ENCODE measurements around the gene XRCC6. TPM values are rescaled to one million over a fixed set of nuclear protein-coding genes. Genes with fewer than 3 reads are reported as not detected.
A peak's percentile ranks its signal among the peaks of the same experiment; 100 is the strongest.

XRCC6 gene
- total RNA-seq, 1 experiment from 2014 or later, result 588 TPM

- Histone ChIP-seq H3K4me3 (replicated peaks in 1 of 2; ENCODE audit: low read depth in 1 of 2, low read length in 2 of 2) (no peak overlapping the region), H3K9ac (ENCODE audit: low read length) (no peak overlapping the region), H3K36me3 (ENCODE audit: control insufficient read depth in 1 of 2, insufficient read depth in 2 of 2, low read length in 2 of 2) (0 out of 4 replicates have a peak, but pooled peaks cover 2 to 11% of the 10 kb centered on the region in 2 experiments), H3K9me2 (ENCODE audit: insufficient read depth) (no peaks in the 10 kb centered on the region), H3K27ac (ENCODE audit: low read depth, low read length) (no peak overlapping the region), H3K79me2 (ENCODE audit: insufficient read depth, low read length) (no peaks in the 10 kb centered on the region), H3K9me3 (ENCODE audit: control insufficient read depth in 1 of 2, insufficient read depth in 1 of 2, low read depth in 1 of 2, low read length in 2 of 2) (no peaks in the 10 kb centered on the region), H4K20me1 (ENCODE audit: insufficient read depth) (no peaks in the 10 kb centered on the region), H2AFZ (ENCODE audit: low read depth, low read length, poor library complexity, severe bottlenecking) (no peak overlapping the region), H3K27me3 (ENCODE audit: insufficient read depth, low read length) (no peaks in the 10 kb centered on the region), H3K4me1 (ENCODE audit: control insufficient read depth in 1 of 2, insufficient read depth in 2 of 2, low read length in 2 of 2) (no peaks in the 10 kb centered on the region), H3K4me2 (ENCODE audit: low read length) (no peak overlapping the region)
- CTCF ChIA-PET, result interaction anchor here (1.3 kb wide), 1 partner anchor 13 kb away, joined by 4 read pairs; the partner anchor contains the start of gene PMM1
- DNase-seq (ENCODE audit: low read depth, low spot score) (peak; percentile 35), ATAC-seq (peak; percentile 97)
- TF ChIP-seq, protein P1, sequence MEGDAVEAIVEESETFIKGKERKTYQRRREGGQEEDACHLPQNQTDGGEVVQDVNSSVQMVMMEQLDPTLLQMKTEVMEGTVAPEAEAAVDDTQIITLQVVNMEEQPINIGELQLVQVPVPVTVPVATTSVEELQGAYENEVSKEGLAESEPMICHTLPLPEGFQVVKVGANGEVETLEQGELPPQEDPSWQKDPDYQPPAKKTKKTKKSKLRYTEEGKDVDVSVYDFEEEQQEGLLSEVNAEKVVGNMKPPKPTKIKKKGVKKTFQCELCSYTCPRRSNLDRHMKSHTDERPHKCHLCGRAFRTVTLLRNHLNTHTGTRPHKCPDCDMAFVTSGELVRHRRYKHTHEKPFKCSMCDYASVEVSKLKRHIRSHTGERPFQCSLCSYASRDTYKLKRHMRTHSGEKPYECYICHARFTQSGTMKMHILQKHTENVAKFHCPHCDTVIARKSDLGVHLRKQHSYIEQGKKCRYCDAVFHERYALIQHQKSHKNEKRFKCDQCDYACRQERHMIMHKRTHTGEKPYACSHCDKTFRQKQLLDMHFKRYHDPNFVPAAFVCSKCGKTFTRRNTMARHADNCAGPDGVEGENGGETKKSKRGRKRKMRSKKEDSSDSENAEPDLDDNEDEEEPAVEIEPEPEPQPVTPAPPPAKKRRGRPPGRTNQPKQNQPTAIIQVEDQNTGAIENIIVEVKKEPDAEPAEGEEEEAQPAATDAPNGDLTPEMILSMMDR (IDR thresholded peaks at IDR 0.05 in 2 of 3, conservative IDR thresholded peaks at IDR 0.05 in 1 of 3; ENCODE audit: borderline replicate concordance in 1 of 3, insufficient read depth in 1 of 3, low read depth in 2 of 3, low read length in 2 of 3), result peak; percentile 89 to 98 (median 90)
- TF ChIP-seq MAX (IDR thresholded peaks at IDR 0.05), result no peak
- TF ChIP-seq RAD21 (IDR thresholded peaks at IDR 0.05; ENCODE audit: low read depth), result peak; percentile 82
- intact Hi-C loops (cut with micrococcal nuclease), result no loop called here
- RAD21 ChIA-PET (ENCODE audit: low non-redundant PET in 1 of 2, low total read pairs in 2 of 2, uncharacterized antibody in 2 of 2, unreplicated experiment in 2 of 2), result no interaction called here
- POLR2A ChIA-PET, result interaction anchor here (0.9 kb wide), 1 partner anchor 13 kb away, joined by 4 read pairs; the partner anchor contains the start of gene PMM1
- BruUV-seq (replicated peaks), result TSS peak; percentile 53
Measured at GRCh38 chr22:41576877-41577276, 44.2 kb upstream of the XRCC6 start.

DNA sequence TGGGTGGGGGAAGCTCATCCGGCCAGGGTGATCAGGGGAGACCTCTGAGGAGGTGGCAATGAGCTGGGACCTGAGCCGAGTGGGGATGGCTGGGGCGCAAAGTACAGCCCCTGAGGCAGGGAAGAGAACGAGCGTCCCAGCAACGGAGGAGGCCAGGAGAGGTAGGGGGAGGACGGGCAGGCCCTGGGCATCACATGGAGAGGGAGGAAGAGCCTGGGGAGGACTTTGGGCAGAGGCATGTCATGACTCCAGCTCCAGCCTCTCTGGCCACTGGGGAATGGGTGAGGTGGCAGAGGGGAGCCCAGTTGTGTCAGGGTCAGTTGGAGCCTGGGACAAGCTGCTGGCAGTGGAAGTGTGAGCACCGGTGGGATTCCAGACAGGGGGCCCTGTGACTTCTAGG is 43.0 kb upstream of the XRCC6 start:
- no peak for DNase-seq (ENCODE audit: low read depth, low spot score)
- Histone ChIP-seq H3K79me2 (ENCODE audit: insufficient read depth, low read length) (no peaks in the 10 kb centered on the region), H4K20me1 (ENCODE audit: insufficient read depth) (no peaks in the 10 kb centered on the region), H3K27me3 (ENCODE audit: insufficient read depth, low read length) (no peaks in the 10 kb centered on the region), H3K4me2 (ENCODE audit: low read length) (no peak overlapping the region), H3K27ac (ENCODE audit: low read depth, low read length) (no peak overlapping the region), H3K9ac (ENCODE audit: low read length) (no peak overlapping the region), H3K36me3 (ENCODE audit: control insufficient read depth in 1 of 2, insufficient read depth in 2 of 2, low read length in 2 of 2) (0 out of 4 replicates have a peak, but pooled peaks cover 2 to 11% of the 10 kb centered on the region in 2 experiments), H3K4me1 (ENCODE audit: control insufficient read depth in 1 of 2, insufficient read depth in 2 of 2, low read length in 2 of 2) (no peaks in the 10 kb centered on the region), H3K4me3 (replicated peaks in 1 of 2; ENCODE audit: low read depth in 1 of 2, low read length in 2 of 2) (no peak overlapping the region), H3K9me3 (ENCODE audit: control insufficient read depth in 1 of 2, insufficient read depth in 1 of 2, low read depth in 1 of 2, low read length in 2 of 2) (no peaks in the 10 kb centered on the region), H2AFZ (ENCODE audit: low read depth, low read length, poor library complexity, severe bottlenecking) (no peak overlapping the region), H3K9me2 (ENCODE audit: insufficient read depth) (no peaks in the 10 kb centered on the region)
- intact Hi-C loops (cut with micrococcal nuclease), result no loop called here
- ChIA-PET POLR2A (no interaction called here), RAD21 (ENCODE audit: low non-redundant PET in 1 of 2, low total read pairs in 2 of 2, uncharacterized antibody in 2 of 2, unreplicated experiment in 2 of 2) (no interaction called here), CTCF (no interaction called here)
- BruUV-seq (replicated peaks), result no TSS peak
- ATAC-seq, result no peak
- no peak for TF ChIP-seq SIN3A (IDR thresholded peaks at IDR 0.05; ENCODE audit: low read depth)
- TF ChIP-seq TCF7L2 (IDR thresholded peaks at IDR 0.05; ENCODE audit: borderline replicate concordance, extremely low read depth, insufficient read depth, insufficient read length), result no peak
- TF ChIP-seq ZNF274 (IDR thresholded peaks at IDR 0.05; ENCODE audit: low read depth, low read length), result no peak
- no peak for TF ChIP-seq EZH2 (IDR thresholded peaks at IDR 0.05)
- no peak for TF ChIP-seq JUND (IDR thresholded peaks at IDR 0.05)
- TF ChIP-seq, protein P2, sequence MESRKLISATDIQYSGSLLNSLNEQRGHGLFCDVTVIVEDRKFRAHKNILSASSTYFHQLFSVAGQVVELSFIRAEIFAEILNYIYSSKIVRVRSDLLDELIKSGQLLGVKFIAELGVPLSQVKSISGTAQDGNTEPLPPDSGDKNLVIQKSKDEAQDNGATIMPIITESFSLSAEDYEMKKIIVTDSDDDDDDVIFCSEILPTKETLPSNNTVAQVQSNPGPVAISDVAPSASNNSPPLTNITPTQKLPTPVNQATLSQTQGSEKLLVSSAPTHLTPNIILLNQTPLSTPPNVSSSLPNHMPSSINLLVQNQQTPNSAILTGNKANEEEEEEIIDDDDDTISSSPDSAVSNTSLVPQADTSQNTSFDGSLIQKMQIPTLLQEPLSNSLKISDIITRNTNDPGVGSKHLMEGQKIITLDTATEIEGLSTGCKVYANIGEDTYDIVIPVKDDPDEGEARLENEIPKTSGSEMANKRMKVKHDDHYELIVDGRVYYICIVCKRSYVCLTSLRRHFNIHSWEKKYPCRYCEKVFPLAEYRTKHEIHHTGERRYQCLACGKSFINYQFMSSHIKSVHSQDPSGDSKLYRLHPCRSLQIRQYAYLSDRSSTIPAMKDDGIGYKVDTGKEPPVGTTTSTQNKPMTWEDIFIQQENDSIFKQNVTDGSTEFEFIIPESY (IDR thresholded peaks at IDR 0.05; ENCODE audit: extremely low read depth, insufficient replicate concordance, low read length), result no peak
- no peak for TF ChIP-seq EZH2phosphoT487 (IDR thresholded peaks at IDR 0.05; ENCODE audit: borderline replicate concordance)
- no peak for TF ChIP-seq SRF (IDR thresholded peaks at IDR 0.05; ENCODE audit: low read depth)
- no peak for TF ChIP-seq EGR1 (IDR thresholded peaks at IDR 0.05; ENCODE audit: low read depth)
- TF ChIP-seq, protein P1 (IDR thresholded peaks at IDR 0.05 in 2 of 3, conservative IDR thresholded peaks at IDR 0.05 in 1 of 3; ENCODE audit: borderline replicate concordance in 1 of 3, insufficient read depth in 1 of 3, low read depth in 2 of 3, low read length in 2 of 3), result no peak
- TF ChIP-seq POLR2AphosphoS5 (IDR thresholded peaks at IDR 0.05; ENCODE audit: low read depth, low read length), result no peak
- no peak for TF ChIP-seq POLR2A (IDR thresholded peaks at IDR 0.05; ENCODE audit: borderline replicate concordance, extremely low read depth, insufficient read depth, insufficient read length)
